ENCODE results near the gene NDUFS3. TPM values are rescaled to one million over a fixed set of nuclear protein-coding genes. Genes with fewer than 3 reads are reported as not detected.

Gene NDUFS3
- total RNA-seq, 1 experiment from 2014 or later: 135 TPM

DNA sequence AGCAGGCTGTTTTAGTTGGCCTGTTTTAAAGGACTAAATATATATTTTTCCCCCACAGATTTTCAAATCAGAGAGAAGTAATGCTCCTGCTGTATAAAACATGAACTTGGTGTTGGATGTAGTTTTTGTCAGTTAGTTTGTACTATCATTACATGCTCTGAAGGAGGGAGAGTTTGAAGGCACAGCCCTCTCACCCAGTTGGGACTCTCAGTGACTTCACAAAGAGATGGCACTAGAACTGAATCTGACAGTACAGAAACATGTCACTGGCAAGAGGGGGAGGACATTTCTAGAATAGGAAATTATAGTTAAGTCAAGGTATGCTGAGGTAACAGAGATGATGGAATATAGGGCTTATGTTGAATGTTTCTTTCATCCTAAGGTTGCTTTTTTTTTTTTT lies 36.4 kb downstream of the NDUFS3 start:
- TF ChIP-seq TCF7L2 (IDR thresholded peaks at IDR 0.05; ENCODE audit: low read depth, low read length): no peak
- TF ChIP-seq, protein P1, sequence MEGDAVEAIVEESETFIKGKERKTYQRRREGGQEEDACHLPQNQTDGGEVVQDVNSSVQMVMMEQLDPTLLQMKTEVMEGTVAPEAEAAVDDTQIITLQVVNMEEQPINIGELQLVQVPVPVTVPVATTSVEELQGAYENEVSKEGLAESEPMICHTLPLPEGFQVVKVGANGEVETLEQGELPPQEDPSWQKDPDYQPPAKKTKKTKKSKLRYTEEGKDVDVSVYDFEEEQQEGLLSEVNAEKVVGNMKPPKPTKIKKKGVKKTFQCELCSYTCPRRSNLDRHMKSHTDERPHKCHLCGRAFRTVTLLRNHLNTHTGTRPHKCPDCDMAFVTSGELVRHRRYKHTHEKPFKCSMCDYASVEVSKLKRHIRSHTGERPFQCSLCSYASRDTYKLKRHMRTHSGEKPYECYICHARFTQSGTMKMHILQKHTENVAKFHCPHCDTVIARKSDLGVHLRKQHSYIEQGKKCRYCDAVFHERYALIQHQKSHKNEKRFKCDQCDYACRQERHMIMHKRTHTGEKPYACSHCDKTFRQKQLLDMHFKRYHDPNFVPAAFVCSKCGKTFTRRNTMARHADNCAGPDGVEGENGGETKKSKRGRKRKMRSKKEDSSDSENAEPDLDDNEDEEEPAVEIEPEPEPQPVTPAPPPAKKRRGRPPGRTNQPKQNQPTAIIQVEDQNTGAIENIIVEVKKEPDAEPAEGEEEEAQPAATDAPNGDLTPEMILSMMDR (IDR thresholded peaks at IDR 0.05): no peak
- TF ChIP-seq, protein P2, sequence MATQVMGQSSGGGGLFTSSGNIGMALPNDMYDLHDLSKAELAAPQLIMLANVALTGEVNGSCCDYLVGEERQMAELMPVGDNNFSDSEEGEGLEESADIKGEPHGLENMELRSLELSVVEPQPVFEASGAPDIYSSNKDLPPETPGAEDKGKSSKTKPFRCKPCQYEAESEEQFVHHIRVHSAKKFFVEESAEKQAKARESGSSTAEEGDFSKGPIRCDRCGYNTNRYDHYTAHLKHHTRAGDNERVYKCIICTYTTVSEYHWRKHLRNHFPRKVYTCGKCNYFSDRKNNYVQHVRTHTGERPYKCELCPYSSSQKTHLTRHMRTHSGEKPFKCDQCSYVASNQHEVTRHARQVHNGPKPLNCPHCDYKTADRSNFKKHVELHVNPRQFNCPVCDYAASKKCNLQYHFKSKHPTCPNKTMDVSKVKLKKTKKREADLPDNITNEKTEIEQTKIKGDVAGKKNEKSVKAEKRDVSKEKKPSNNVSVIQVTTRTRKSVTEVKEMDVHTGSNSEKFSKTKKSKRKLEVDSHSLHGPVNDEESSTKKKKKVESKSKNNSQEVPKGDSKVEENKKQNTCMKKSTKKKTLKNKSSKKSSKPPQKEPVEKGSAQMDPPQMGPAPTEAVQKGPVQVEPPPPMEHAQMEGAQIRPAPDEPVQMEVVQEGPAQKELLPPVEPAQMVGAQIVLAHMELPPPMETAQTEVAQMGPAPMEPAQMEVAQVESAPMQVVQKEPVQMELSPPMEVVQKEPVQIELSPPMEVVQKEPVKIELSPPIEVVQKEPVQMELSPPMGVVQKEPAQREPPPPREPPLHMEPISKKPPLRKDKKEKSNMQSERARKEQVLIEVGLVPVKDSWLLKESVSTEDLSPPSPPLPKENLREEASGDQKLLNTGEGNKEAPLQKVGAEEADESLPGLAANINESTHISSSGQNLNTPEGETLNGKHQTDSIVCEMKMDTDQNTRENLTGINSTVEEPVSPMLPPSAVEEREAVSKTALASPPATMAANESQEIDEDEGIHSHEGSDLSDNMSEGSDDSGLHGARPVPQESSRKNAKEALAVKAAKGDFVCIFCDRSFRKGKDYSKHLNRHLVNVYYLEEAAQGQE (IDR thresholded peaks at IDR 0.05; ENCODE audit: insufficient read depth in 1 of 2, low read depth in 2 of 2, low read length in 1 of 2): no peak
- no peak for TF ChIP-seq SIN3A (IDR thresholded peaks at IDR 0.05; ENCODE audit: borderline replicate concordance, insufficient read depth, low read depth, low read length)
- CTCF ChIA-PET: no interaction called here
- ATAC-seq: no peak
- Histone ChIP-seq H3K9me3 (ENCODE audit: control insufficient read depth, insufficient read depth, low read depth, low read length) (no peaks in the 10 kb centered on the region), H3K27me3 (ENCODE audit: control insufficient read depth, insufficient read depth, low read length) (no peaks in the 10 kb centered on the region), H3K4me3 (ENCODE audit: low read depth in 2 of 2, low read length in 2 of 2) (no peak overlapping the region), H3K27ac (ENCODE audit: low read length) (no peak overlapping the region), H3K4me1 (ENCODE audit: control insufficient read depth, insufficient read depth, low read length) (no peaks in the 10 kb centered on the region), H3K36me3 (ENCODE audit: control insufficient read depth, insufficient read depth, low read length) (peaks cover 16% of the 10 kb centered on the region)
- no peak for DNase-seq (ENCODE audit: low read depth, low spot score)
- no TSS peak for BruUV-seq (replicated peaks)
- in situ Hi-C loops (cut with HindIII; ENCODE audit: low pct_unique_long_range_greater_than_20kb, low sequenced_read_pairs) (no loop called here), intact Hi-C loops (cut with micrococcal nuclease; ENCODE audit: unreplicated experiment) (no loop called here)
- POLR2A ChIA-PET: interaction anchor here (0.7 kb wide), 1 partner anchor 12 kb away, joined by 3 read pairs; no protein-coding TSS in a partner anchor

DNA sequence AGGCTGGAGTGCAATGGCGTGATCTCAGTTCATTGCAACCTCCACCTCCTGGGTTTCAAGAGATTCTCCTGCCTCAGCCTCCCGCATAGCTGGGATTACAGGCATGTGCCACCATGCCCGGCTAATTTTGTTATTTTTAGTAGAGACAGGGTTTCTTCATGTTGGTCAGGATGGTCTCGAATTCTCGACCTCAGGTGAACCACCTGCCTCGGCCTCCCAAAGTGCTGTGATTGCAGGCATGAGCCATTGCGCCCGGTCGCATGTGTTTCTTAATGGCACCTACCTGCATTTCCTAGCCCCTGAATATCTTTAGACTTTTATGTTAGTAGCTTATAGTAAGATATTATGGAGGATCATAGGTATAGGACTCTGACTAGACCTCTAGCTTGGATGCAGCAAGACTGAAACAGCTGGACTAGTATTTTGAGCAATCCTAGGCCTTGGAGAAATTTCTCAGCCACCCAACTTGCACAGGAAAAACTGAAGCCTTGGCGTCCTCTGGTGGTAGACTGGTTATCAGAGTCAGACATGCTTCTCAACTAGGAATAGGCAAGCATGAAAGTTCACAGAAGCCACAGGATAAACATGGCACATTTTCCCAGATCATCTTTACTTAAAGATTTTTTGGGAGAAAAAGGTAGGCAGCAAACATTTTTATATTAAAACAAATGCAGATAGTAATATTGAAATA lies 38.0 kb downstream of the NDUFS3 start:
- Histone ChIP-seq H3K27me3 (ENCODE audit: control insufficient read depth, insufficient read depth, low read length) (no peaks in the 10 kb centered on the region), H3K9me3 (ENCODE audit: control insufficient read depth, insufficient read depth, low read depth, low read length) (no peaks in the 10 kb centered on the region), H3K27ac (ENCODE audit: low read length) (no peak overlapping the region), H3K4me1 (ENCODE audit: control insufficient read depth, insufficient read depth, low read length) (no peaks in the 10 kb centered on the region), H3K4me3 (ENCODE audit: low read depth in 2 of 2, low read length in 2 of 2) (no peak overlapping the region), H3K36me3 (ENCODE audit: control insufficient read depth, insufficient read depth, low read length) (peaks cover 23% of the 10 kb centered on the region)
- ATAC-seq (peak; percentile 69; the same call in 1 of the 2 replicates), DNase-seq (ENCODE audit: low read depth, low spot score) (peak; percentile 35)
- in situ Hi-C loops (cut with HindIII; ENCODE audit: low pct_unique_long_range_greater_than_20kb, low sequenced_read_pairs) (no loop called here), intact Hi-C loops (cut with micrococcal nuclease; ENCODE audit: unreplicated experiment) (no loop called here)
- CTCF ChIA-PET: no interaction called here
- BruUV-seq (replicated peaks): no TSS peak
- POLR2A ChIA-PET: interaction anchor here (0.7 kb wide), 1 partner anchor 21 kb away, joined by 3 read pairs; no protein-coding TSS in a partner anchor
- TF ChIP-seq, protein P1 (IDR thresholded peaks at IDR 0.05): peak; percentile 79
- no peak for TF ChIP-seq TCF7L2 (IDR thresholded peaks at IDR 0.05; ENCODE audit: low read depth, low read length)
- TF ChIP-seq, protein P2 (IDR thresholded peaks at IDR 0.05; ENCODE audit: insufficient read depth in 1 of 2, low read depth in 2 of 2, low read length in 1 of 2): no peak
